ENCODE data around the gene TMEM108. TPM values are rescaled to one million over a fixed set of nuclear protein-coding genes. Genes with fewer than 3 reads are reported as not detected.

TMEM108 gene
- total RNA-seq, 1 experiment from 2014 or later = 2.1 TPM

GRCh38 chr3:133077688-133078087 lies 39.5 kb downstream of the TMEM108 start:
- DNase-seq = no peak
- Histone ChIP-seq H3K36me3 (replicated peaks; ENCODE audit: control insufficient read depth, insufficient read depth, low read length) (no peaks in the 10 kb centered on the region), H3K27me3 (ENCODE audit: control insufficient read depth, insufficient read depth, low read length) (no peaks in the 10 kb centered on the region), H3K4me3 (ENCODE audit: insufficient read depth, low read depth, low read length) (no peak overlapping the region)

GRCh38 chr3:133079621-133080020 lies 41.4 kb downstream of the TMEM108 start:
- no peak for DNase-seq
- Histone ChIP-seq H3K4me3 (ENCODE audit: insufficient read depth, low read depth, low read length) (no peak overlapping the region), H3K27me3 (ENCODE audit: control insufficient read depth, insufficient read depth, low read length) (no peaks in the 10 kb centered on the region), H3K36me3 (replicated peaks; ENCODE audit: control insufficient read depth, insufficient read depth, low read length) (no peaks in the 10 kb centered on the region)

GRCh38 chr3:133081016-133081415 lies 42.8 kb downstream of the TMEM108 start:
- Histone ChIP-seq H3K27me3 (ENCODE audit: control insufficient read depth, insufficient read depth, low read length) (no peaks in the 10 kb centered on the region), H3K36me3 (replicated peaks; ENCODE audit: control insufficient read depth, insufficient read depth, low read length) (no peaks in the 10 kb centered on the region), H3K4me3 (ENCODE audit: insufficient read depth, low read depth, low read length) (no peak overlapping the region)
- DNase-seq = no peak

GRCh38 chr3:133083395-133083794 lies 45.2 kb downstream of the TMEM108 start:
- no peak for DNase-seq
- Histone ChIP-seq H3K4me3 (ENCODE audit: insufficient read depth, low read depth, low read length) (no peak overlapping the region), H3K27me3 (ENCODE audit: control insufficient read depth, insufficient read depth, low read length) (no peaks in the 10 kb centered on the region), H3K36me3 (replicated peaks; ENCODE audit: control insufficient read depth, insufficient read depth, low read length) (no peaks in the 10 kb centered on the region)

GRCh38 chr3:133089906-133090485 lies 51.8 kb downstream of the TMEM108 start:
- no peaks in the 10 kb centered on the region for H3K36me3 ChIP-seq (replicated peaks; ENCODE audit: control insufficient read depth, insufficient read depth, low read length)
- H3K4me3 ChIP-seq (ENCODE audit: insufficient read depth, low read depth, low read length) = no peak overlapping the region
- DNase-seq = no peak
- no peaks in the 10 kb centered on the region for H3K27me3 ChIP-seq (ENCODE audit: control insufficient read depth, insufficient read depth, low read length)

- DNase-seq = no peak
- no peak overlapping the region for H3K4me3 ChIP-seq (ENCODE audit: insufficient read depth, low read depth, low read length)
- H3K36me3 ChIP-seq (replicated peaks; ENCODE audit: control insufficient read depth, insufficient read depth, low read length) = no peaks in the 10 kb centered on the region
- H3K27me3 ChIP-seq (ENCODE audit: control insufficient read depth, insufficient read depth, low read length) = no peaks in the 10 kb centered on the region
These were observed 54.5 kb downstream of the TMEM108 start for GRCh38 chr3:133092681-133093080.

GRCh38 chr3:133093366-133093765 lies 55.2 kb downstream of the TMEM108 start:
- Histone ChIP-seq H3K36me3 (replicated peaks; ENCODE audit: control insufficient read depth, insufficient read depth, low read length) (no peaks in the 10 kb centered on the region), H3K27me3 (ENCODE audit: control insufficient read depth, insufficient read depth, low read length) (no peaks in the 10 kb centered on the region), H3K4me3 (ENCODE audit: insufficient read depth, low read depth, low read length) (no peak overlapping the region)
- DNase-seq = no peak

- Histone ChIP-seq H3K36me3 (replicated peaks; ENCODE audit: control insufficient read depth, insufficient read depth, low read length) (no peaks in the 10 kb centered on the region), H3K27me3 (ENCODE audit: control insufficient read depth, insufficient read depth, low read length) (no peaks in the 10 kb centered on the region), H3K4me3 (ENCODE audit: insufficient read depth, low read depth, low read length) (no peak overlapping the region)
- DNase-seq = no peak
These were observed 58.9 kb downstream of the TMEM108 start for GRCh38 chr3:133096900-133097613.

GRCh38 chr3:133103706-133104105 lies 65.5 kb downstream of the TMEM108 start:
- H3K4me3 ChIP-seq (ENCODE audit: insufficient read depth, low read depth, low read length) = no peak overlapping the region
- H3K27me3 ChIP-seq (ENCODE audit: control insufficient read depth, insufficient read depth, low read length) = no peaks in the 10 kb centered on the region
- no peak for DNase-seq
- no peaks in the 10 kb centered on the region for H3K36me3 ChIP-seq (replicated peaks; ENCODE audit: control insufficient read depth, insufficient read depth, low read length)

GRCh38 chr3:133106169-133106568 lies 68.0 kb downstream of the TMEM108 start:
- H3K36me3 ChIP-seq (replicated peaks; ENCODE audit: control insufficient read depth, insufficient read depth, low read length) = no peaks in the 10 kb centered on the region
- no peak overlapping the region for H3K4me3 ChIP-seq (ENCODE audit: insufficient read depth, low read depth, low read length)
- DNase-seq = no peak
- no peaks in the 10 kb centered on the region for H3K27me3 ChIP-seq (ENCODE audit: control insufficient read depth, insufficient read depth, low read length)

GRCh38 chr3:133112666-133113065 lies 74.5 kb downstream of the TMEM108 start:
- Histone ChIP-seq H3K36me3 (replicated peaks; ENCODE audit: control insufficient read depth, insufficient read depth, low read length) (no peaks in the 10 kb centered on the region), H3K4me3 (ENCODE audit: insufficient read depth, low read depth, low read length) (no peak overlapping the region), H3K27me3 (ENCODE audit: control insufficient read depth, insufficient read depth, low read length) (no peaks in the 10 kb centered on the region)
- no peak for DNase-seq

GRCh38 chr3:133113526-133113925 lies 75.3 kb downstream of the TMEM108 start:
- Histone ChIP-seq H3K27me3 (ENCODE audit: control insufficient read depth, insufficient read depth, low read length) (no peaks in the 10 kb centered on the region), H3K4me3 (ENCODE audit: insufficient read depth, low read depth, low read length) (no peak overlapping the region), H3K36me3 (replicated peaks; ENCODE audit: control insufficient read depth, insufficient read depth, low read length) (no peaks in the 10 kb centered on the region)
- no peak for DNase-seq

- DNase-seq = no peak
- H3K4me3 ChIP-seq (ENCODE audit: insufficient read depth, low read depth, low read length) = no peak overlapping the region
- H3K27me3 ChIP-seq (ENCODE audit: control insufficient read depth, insufficient read depth, low read length) = no peaks in the 10 kb centered on the region
- H3K36me3 ChIP-seq (replicated peaks; ENCODE audit: control insufficient read depth, insufficient read depth, low read length) = no peaks in the 10 kb centered on the region
These were observed 75.9 kb downstream of the TMEM108 start for GRCh38 chr3:133113927-133114597.

GRCh38 chr3:133115176-133115575 lies 77.0 kb downstream of the TMEM108 start:
- no peaks in the 10 kb centered on the region for H3K36me3 ChIP-seq (replicated peaks; ENCODE audit: control insufficient read depth, insufficient read depth, low read length)
- no peak for DNase-seq
- H3K27me3 ChIP-seq (ENCODE audit: control insufficient read depth, insufficient read depth, low read length) = no peaks in the 10 kb centered on the region
- no peak overlapping the region for H3K4me3 ChIP-seq (ENCODE audit: insufficient read depth, low read depth, low read length)

GRCh38 chr3:133117342-133117741 lies 79.2 kb downstream of the TMEM108 start:
- H3K36me3 ChIP-seq (replicated peaks; ENCODE audit: control insufficient read depth, insufficient read depth, low read length) = no peaks in the 10 kb centered on the region
- DNase-seq = no peak
- no peak overlapping the region for H3K4me3 ChIP-seq (ENCODE audit: insufficient read depth, low read depth, low read length)
- H3K27me3 ChIP-seq (ENCODE audit: control insufficient read depth, insufficient read depth, low read length) = no peaks in the 10 kb centered on the region

All from H7 (cell line).